NCI-H345 treated with DMSO at 0.1 percent for 48 hours (cell line): Measurements from ENCODE around the gene ST7.

Source experiments
- DNase-seq: peaks from one replicate; lab custom pipeline; 2025; ENCODE audit not compliant: unreplicated experiment; lab: John Stamatoyannopoulos, UW

ST7 gene

DNA sequence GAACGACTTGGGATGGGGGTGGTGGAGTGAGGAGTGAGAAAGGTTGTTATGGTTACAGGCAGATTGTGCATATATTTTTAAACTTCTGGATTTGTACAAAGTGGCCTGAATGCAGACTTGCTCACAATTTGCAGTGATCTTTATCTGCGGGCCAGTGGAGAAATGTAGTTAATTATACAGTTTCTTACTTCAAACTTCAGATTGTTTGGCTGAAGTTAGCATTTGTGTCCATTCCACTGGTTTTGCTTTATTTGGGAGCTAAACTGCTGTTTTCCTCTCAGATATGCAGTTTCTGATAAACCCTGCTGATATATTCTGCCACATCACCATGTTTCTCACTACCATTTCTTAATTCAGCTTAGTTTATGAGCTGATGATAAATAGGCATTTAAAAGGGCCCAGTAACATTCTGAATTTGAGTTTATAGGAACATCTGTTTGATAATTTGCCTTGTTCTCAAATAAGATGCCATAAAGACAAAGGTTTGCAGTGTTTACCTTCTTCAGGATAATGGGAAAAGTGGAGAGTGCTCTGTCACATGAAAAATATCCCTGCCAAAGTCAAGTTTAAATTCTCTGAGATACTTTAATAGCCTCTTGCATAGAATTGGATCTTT is 170.1 kb downstream of the ST7 start:
- DNase-seq, result no peak

DNA sequence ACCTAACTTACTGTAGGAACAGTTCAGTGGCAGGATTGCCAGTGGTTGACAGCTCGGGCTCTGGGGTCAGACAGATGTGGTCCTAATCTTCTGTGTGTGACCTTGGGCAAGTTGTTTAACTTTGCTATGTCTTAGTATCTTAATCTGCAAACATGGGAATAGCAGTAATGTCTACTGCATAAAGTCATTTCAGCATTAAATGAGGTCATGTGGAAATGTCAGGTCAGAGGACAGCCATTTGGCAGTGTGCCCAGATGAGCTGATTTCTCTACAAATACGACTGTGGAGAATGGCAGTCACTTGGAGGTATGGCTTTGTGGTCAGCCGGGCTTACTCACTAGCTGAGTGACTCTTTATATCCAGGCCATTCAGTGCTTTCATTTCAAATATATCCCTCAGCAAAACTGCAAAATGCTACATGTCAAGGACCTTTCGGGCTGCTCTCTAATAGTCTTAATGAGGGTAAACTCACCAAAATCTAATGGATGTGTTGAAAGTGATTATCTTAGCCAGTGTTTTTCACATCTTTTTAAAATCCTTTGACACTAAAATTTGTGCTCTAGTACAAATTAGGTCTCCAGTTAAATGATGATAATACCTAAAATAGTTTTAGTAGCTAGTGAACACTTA is 171.4 kb downstream of the ST7 start:
- no peak for DNase-seq

DNA sequence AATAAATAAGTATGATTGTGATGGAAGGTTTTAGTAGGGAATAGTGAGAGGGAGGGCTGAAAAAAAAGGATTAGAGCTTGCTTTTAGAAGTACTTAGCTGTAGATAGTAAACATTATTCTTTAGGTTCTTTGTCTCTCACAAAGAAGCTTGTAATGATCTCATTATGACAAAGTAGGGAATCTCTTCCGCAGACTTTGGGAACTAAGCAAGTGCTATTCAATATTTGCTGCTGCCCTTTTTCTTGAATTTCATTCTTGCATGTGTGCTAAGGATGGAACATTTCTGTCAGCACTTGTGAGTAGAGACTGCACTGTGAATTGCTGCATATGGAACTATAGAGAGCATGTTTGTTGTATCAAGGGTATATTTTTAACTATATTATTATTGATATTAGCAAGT is 173.4 kb downstream of the ST7 start:
- no peak for DNase-seq

DNA sequence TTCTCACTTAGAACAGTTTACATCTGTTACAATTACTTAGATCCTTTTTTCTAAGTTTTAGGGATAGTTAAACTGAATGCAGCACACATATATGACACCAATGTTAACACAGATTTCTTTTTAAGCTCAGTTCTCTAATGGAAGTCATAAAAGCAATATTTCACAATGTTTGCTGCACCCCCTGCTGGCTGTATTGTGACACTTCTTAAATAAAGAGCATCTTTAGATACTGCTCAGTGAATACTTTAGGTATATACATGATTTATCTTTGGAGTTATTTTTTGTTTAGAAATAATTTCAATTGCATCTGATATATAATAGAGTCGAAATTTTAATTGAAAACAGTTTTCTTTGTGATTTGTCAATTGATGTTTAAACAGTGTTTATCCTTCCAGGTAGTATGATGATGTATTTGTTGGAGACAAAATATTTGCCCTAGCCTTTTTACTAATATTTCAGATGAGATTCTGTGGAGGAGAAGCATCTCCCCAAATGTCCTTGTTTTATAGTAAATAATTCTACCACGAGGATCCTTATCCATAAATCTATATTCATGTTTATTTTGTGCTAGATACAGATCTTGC is 174.4 kb downstream of the ST7 start:
- peak; percentile 37 for DNase-seq

GRCh38 chr7:117129521-117129955 is 176.2 kb downstream of the ST7 start:
- no peak for DNase-seq

DNA sequence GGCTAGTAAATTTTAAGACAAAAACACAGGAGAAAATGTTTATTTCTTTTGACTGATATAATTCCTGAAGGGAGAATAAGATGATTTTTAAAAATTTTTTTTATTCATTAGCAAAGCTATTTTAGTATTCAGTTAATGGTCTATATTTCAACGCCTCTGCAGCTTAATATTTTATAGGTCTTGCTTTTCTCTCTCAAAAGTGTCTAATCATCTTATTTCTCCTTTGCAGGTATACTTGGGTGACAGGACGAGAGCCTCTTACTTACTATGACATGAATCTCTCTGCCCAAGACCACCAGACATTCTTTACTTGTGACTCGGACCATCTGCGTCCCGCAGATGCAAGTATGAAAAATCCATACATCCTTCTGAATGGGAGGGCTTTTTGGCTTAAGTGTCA is 177.0 kb downstream of the ST7 start:
- DNase-seq, result no peak

DNA sequence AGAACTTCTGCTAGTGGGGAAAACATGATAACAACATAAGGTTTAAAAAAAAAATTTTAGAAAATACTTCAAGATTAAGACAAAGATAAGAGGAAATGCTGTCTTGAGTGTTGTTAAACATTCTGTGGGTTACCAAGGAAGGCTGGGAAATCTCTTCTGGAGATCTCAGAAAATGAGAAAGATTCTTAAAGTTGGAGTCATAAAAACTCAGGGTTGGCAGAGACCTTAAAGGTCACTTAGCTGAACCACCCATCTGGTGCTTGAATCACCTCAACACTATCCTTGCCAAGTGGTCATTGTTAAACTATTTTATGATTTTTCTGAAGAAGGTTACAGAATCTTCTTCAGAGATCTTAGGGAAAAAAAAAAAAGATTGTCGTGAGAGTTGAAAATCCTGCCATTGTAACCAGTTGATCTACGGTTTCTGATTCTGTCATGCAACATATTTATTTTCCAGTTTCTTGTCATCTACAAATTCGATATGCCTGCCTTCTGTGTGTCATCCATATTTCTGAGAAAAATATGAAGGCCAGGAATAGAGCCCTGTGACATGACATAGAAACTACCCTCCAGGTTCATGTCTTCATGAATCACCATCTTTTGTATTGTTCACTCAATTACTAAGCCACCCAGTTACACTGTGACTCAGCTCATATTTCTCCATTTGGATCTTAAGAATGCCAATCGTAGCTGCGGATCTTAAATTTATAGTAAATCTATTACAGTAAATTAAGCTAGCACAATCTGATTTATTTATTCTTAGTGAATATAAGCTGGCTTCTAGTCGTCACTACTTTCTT is 179.2 kb downstream of the ST7 start:
- DNase-seq, result no peak

GRCh38 chr7:117133125-117133524 is 179.8 kb downstream of the ST7 start:
- no peak for DNase-seq

- DNase-seq, result no peak
Measured at GRCh38 chr7:117134411-117134810, 181.1 kb downstream of the ST7 start.

DNA sequence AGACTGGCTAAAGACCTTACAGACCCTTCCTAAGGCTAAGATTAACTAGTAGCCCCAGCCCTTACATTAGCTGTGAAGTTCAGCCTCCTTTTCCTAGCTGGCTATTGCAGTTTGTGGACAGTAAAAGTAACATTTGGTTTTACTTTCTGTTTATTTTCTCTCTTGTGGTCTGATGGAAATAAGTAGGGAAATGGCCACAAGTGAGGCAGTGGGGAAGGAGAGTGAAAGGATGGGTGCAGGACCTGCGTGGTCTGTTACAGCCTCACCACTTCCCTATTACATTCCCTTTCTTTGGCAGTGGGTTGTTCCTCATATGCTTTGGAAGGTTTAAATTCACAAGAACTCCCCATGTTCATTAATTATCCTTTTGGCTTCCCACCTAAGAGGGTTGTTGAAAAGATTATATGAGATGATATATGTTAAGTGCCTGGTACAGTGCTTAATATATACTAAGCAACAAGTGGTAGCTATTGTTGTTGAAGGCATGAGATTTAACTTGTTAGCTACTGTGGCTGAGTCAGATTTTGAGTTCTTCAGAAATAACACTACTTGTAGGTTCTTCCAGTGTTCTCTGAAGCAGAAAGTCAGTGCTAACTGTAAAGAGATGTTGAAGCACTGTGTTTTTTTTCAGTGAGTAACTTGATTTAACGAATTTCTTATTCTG is 181.7 kb downstream of the ST7 start:
- DNase-seq, result no peak

DNA sequence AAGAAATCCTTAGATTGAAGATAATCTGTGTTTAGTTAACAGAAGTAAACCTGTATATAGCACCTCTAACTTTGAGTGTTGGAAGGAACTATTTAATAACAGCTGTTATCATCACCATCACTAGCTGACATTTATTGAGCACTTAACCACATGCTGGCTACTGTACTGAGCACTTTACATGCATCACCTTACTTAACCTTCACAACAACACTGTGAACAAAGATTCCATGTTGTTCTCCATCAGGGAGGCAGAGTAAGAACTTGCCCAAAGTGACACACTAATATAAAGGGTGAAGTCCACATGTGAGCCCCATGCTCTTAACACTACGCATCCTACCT is 182.2 kb downstream of the ST7 start:
- no peak for DNase-seq

DNA sequence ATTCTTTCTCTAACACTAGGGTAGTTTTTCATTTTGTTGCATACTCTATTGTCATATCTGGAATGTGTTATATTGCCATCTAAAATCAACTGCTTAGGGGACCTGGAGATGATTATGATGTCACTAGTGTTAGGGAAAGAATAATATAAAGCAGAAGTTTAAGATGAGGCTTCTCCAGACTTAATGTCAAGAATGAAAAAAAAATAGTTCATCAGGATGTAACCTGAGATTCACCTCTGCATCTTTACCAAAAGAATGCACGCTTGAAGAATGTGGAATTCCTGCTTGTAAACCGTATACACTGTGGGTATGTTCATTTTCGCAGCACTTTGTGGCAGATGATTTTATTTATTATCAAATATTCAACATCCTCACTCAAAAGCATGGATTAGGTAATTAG is 184.6 kb downstream of the ST7 start:
- no peak for DNase-seq

- no peak for DNase-seq
Measured at GRCh38 chr7:117138495-117138894, 185.2 kb downstream of the ST7 start.

GRCh38 chr7:117138981-117139380 is 185.7 kb downstream of the ST7 start:
- DNase-seq, result no peak

DNA sequence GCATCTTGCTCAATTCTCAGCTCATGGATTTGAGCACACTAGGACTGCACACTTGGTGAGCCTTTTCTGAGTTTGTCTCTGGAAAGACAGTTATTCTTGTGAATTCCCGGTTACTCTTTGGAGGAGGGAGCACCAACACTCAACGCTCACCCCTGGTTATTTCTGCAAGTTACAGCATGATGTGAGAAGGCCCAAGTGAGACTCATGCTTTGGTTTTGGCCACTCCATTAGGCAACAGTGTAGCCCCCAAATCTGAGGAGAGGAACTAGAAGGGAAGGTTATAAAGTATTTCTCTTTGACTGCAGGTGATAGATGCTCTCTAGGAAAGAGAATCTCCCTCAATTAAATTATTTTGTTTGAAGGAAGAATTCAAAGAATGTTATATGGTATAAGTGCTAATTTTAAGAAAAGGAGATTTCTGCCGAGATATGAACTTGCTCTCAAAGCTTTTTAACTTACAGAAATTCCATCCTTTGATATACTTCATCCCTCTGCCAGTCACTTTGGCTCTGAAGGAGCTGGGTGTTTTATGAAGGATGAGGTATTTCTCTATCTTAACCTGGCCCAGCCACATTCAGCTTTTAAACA is 186.2 kb downstream of the ST7 start:
- DNase-seq, result no peak

GRCh38 chr7:117140921-117141320 is 187.6 kb downstream of the ST7 start:
- DNase-seq, result no peak

- no peak for DNase-seq
Measured at GRCh38 chr7:117143066-117143465, 189.8 kb downstream of the ST7 start.

DNA sequence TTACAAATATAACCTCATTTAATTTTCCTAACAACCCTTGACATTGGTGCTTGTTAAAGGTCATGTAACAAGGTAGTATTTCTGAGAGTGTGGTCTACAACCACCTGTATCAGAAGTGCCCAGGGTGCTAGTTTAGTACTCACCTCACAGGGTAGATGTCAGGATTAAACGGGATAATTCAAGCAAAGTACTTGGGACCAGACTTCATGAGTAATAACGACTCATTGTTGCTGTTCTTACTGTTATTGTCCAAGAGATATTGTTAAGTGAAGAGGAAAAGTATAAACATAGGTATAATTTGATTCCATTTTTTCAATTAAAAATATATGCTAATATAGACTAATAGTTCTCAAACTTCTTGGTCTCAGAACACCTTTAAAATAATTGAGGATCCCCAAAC is 190.3 kb downstream of the ST7 start:
- no peak for DNase-seq

DNA sequence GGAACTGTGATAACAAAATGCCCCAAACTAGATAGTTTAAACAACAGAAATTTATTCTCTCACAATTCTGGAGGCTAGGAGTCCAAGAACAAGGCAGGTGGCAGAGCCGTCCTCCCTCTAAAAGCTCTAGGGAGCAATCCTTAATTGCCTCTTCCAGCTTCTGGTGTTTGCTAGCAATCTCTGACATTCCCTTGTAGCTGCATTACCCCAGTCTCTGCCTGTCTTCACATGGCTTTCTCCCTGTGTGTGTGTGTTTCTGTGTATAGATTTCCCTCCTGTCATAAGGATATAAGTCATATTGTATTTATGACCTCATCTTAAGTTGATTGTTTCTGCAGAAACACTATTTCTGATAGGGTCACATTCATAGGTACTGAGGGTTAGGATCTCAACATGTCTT is 192.0 kb downstream of the ST7 start:
- no peak for DNase-seq

- no peak for DNase-seq
Measured at GRCh38 chr7:117146059-117146458, 192.8 kb downstream of the ST7 start.

DNA sequence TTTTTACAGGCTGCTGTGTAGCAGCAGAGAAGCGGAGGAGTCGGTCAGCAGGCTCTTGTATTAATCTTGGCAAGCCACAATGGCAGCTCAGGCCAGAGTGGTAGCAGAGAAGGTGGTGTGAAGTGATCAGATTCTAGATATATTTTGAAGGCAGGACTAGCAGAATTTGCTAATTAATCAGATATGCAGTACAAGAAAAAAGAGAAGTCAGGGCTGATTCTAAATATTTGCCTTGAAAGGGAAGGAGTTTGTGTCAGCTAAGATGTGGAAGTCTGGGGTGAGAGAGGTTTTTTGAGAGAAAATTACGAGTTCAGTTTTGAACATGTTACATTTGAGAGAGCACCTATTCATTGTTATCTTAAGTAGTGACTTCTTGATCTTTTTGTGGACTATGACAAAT is 193.2 kb downstream of the ST7 start:
- DNase-seq, result no peak
